NCI-H146 (cell line): ENCODE results near the gene SLC22A12.
"Not testable (repeated sequence)": the region's sequence is repeated elsewhere in the genome, so short reads cannot be mapped to it uniquely, and the experiment has no call there.

Source experiments
- DNase-seq: peaks from one replicate; lab custom pipeline; 2025; lab: John Stamatoyannopoulos, UW

Gene SLC22A12

GRCh38 chr11:64590763-64591221 lies at the start of gene SLC22A12:
Gene SLC22A12, plus strand, starts transcription at chr11:64591220. Its CDS starts 337 bp downstream, at chr11:64591557.
- DNase-seq = no peak

GRCh38 chr11:64542172-64543125 lies 48.6 kb upstream of the SLC22A12 start:
- no peak for DNase-seq

GRCh38 chr11:64543818-64544217 lies 47.2 kb upstream of the SLC22A12 start:
- no peak for DNase-seq

- no peak for DNase-seq
These were observed 46.3 kb upstream of the SLC22A12 start for GRCh38 chr11:64544616-64545296.

- no peak for DNase-seq
These were observed 45.4 kb upstream of the SLC22A12 start for GRCh38 chr11:64545619-64546018.

- DNase-seq = no peak
These were observed 44.8 kb upstream of the SLC22A12 start for GRCh38 chr11:64546176-64546575.

GRCh38 chr11:64546600-64546999 lies 44.4 kb upstream of the SLC22A12 start:
- DNase-seq = no peak

GRCh38 chr11:64549969-64550368 lies 41.1 kb upstream of the SLC22A12 start:
- DNase-seq = no peak

- peak; percentile 17 for DNase-seq
These were observed 37.3 kb upstream of the SLC22A12 start for GRCh38 chr11:64553554-64554201.

GRCh38 chr11:64556044-64556720 lies 34.8 kb upstream of the SLC22A12 start:
- DNase-seq = no peak

GRCh38 chr11:64556721-64557250 lies 34.2 kb upstream of the SLC22A12 start:
- no peak for DNase-seq

- no peak for DNase-seq
These were observed 32.8 kb upstream of the SLC22A12 start for GRCh38 chr11:64558065-64558745.

- DNase-seq = no peak
These were observed 32.2 kb upstream of the SLC22A12 start for GRCh38 chr11:64558869-64559268.

- DNase-seq = no peak
These were observed 31.5 kb upstream of the SLC22A12 start for GRCh38 chr11:64559351-64560138.

GRCh38 chr11:64560139-64560771 lies 30.8 kb upstream of the SLC22A12 start:
- no peak for DNase-seq

- DNase-seq = no peak
These were observed 30.1 kb upstream of the SLC22A12 start for GRCh38 chr11:64560941-64561340.

- DNase-seq = not testable (repeated sequence)
These were observed 29.6 kb upstream of the SLC22A12 start for GRCh38 chr11:64561429-64561828.

GRCh38 chr11:64561984-64562722 lies 28.9 kb upstream of the SLC22A12 start:
- no peak for DNase-seq
